Endothelial cell of umbilical vein (primary cell): ENCODE results near the gene PLCG2. TPM values are rescaled to one million over a fixed set of nuclear protein-coding genes. Genes with fewer than 3 reads are reported as not detected.

Experiments used
- BruUV-seq: library from RNA; stranded (reverse); fragments of 400-500 nt; replicated peaks from 2 replicates; lab custom pipeline; 2021; lab: Mats Ljungman, UMichigan
- CTCF ChIA-PET: fragments of 300-600, 350-600 bp; sonication (Branson Sonifier 250); formaldehyde crosslinking; loops from one replicate; lab custom pipeline; 2021; ENCODE audit warnings: antibody characterized with exemption, inconsistent platforms; lab: Charles Lee
- POLR2A ChIA-PET: fragments of 300-600, 350-600 bp; sonication (Branson Sonifier 250); formaldehyde crosslinking; loops from one replicate; lab custom pipeline; 2021; ENCODE audit warnings: antibody characterized with exemption, inconsistent platforms; lab: Charles Lee
- DNase-seq: peaks from one replicate; pipeline ENCODE4 v3.0.0-alpha.2; 2011; ENCODE audit warnings: low read depth, low spot score
- FAIRE-seq: peaks from 2 replicates; lab custom pipeline; 2011; peaks lifted over from hg19 to GRCh38; lab: Jason Lieb, UNC
- H2AFZ ChIP-seq: 2 replicates; pipeline ENCODE4 v1.6.0; 2012; ENCODE audit warnings: low read depth, low read length, control low read depth, inconsistent platforms
- H3K27ac ChIP-seq: 2 replicates; pipeline ENCODE4 v1.5.1; 2011; ENCODE audit warnings: low read depth, mild to moderate bottlenecking, control low read depth, low read length, moderate library complexity; ENCODE audit not compliant: insufficient read depth
- H3K27me3 ChIP-seq, 2 experiments: 2 replicates each; pipeline versions ENCODE4 v1.6.0 to v1.6.1; 2011; ENCODE audit warnings: low read length in 2 of 2, mixed read lengths in 1 of 2; ENCODE audit not compliant: control insufficient read depth in 2 of 2, insufficient read depth in 2 of 2
- H3K36me3 ChIP-seq, 2 experiments: 2 replicates in 1 of 2; 3 replicates in 1 of 2; pipeline ENCODE4 v1.5.1; 2011; ENCODE audit warnings: low read length in 2 of 2, mild to moderate bottlenecking in 1 of 2, moderate library complexity in 1 of 2; ENCODE audit not compliant: control insufficient read depth in 2 of 2, insufficient read depth in 2 of 2; ENCODE audit errors: extremely low read depth in 1 of 2
- H3K4me1 ChIP-seq: 3 replicates; pipeline ENCODE4 v1.5.1; 2011; ENCODE audit warnings: mild to moderate bottlenecking, low read length; ENCODE audit not compliant: control insufficient read depth, insufficient read depth; ENCODE audit errors: extremely low read depth
- H3K4me2 ChIP-seq: 2 replicates; pipeline ENCODE4 v1.6.1; 2011; ENCODE audit warnings: low read length, control low read depth, mixed read lengths; ENCODE audit not compliant: insufficient read depth
- H3K4me3 ChIP-seq, 3 experiments: fragments of 200-600 bp in 1 of 3; sonication (generic), shearing (Covaris generic) in 1 of 3; replicated peaks in 1 of 3; 2 replicates each; pipeline ENCODE4 v1.5.1; 2011 to 2016; ENCODE audit warnings: control low read depth in 3 of 3, low read length in 3 of 3, mild to moderate bottlenecking in 2 of 3, inconsistent platforms in 1 of 3, low read depth in 1 of 3, moderate library complexity in 1 of 3; ENCODE audit not compliant: insufficient read depth in 1 of 3
- H3K79me2 ChIP-seq: 2 replicates; pipeline ENCODE4 v1.6.0; 2012; ENCODE audit warnings: low read length, inconsistent platforms; ENCODE audit not compliant: control insufficient read depth, insufficient read depth
- H3K9ac ChIP-seq: replicated peaks from 2 replicates; pipeline ENCODE3; 2011; ENCODE audit warnings: low read length, control low read depth; ENCODE audit not compliant: insufficient read depth; ENCODE audit errors: extremely low read depth
- H3K9me1 ChIP-seq: replicated peaks from 3 replicates; pipeline ENCODE4 v1.6.0; 2011; ENCODE audit warnings: mild to moderate bottlenecking, low read length; ENCODE audit not compliant: control insufficient read depth, insufficient read depth; ENCODE audit errors: extremely low read depth
- H3K9me3 ChIP-seq: replicated peaks from 2 replicates; pipeline ENCODE4 v1.5.1; 2012; ENCODE audit warnings: low read length, inconsistent platforms; ENCODE audit not compliant: control insufficient read depth, insufficient read depth
- H4K20me1 ChIP-seq: replicated peaks from 2 replicates; pipeline ENCODE3; 2011; ENCODE audit warnings: mild to moderate bottlenecking, low read length; ENCODE audit not compliant: control insufficient read depth, insufficient read depth; ENCODE audit errors: extremely low read depth
- CTCF ChIP-seq, 2 donors: IDR thresholded peaks; 1 replicate in 1 of 2; 2 replicates in 1 of 2; pipeline ENCODE4 v1.5.1; 2011; ENCODE audit warnings: low read length in 2 of 2, mild to moderate bottlenecking in 2 of 2, moderate library complexity in 2 of 2, control low read depth in 1 of 2, inconsistent platforms in 1 of 2, low read depth in 1 of 2; ENCODE audit not compliant: insufficient read depth in 1 of 2; ENCODE audit errors: extremely low read depth in 1 of 2
- EZH2 ChIP-seq: IDR thresholded peaks from 2 replicates; pipeline ENCODE4 v1.6.1; 2012; ENCODE audit warnings: borderline replicate concordance, low read depth, mild to moderate bottlenecking, moderate library complexity, low read length, inconsistent platforms; ENCODE audit not compliant: severe bottlenecking
- FOS ChIP-seq: IDR thresholded peaks from 2 replicates; pipeline ENCODE4 v1.6.1; 2011; ENCODE audit warnings: mild to moderate bottlenecking, low read length, moderate library complexity, borderline replicate concordance; ENCODE audit not compliant: insufficient read depth
- GATA2 ChIP-seq: IDR thresholded peaks from 2 replicates; pipeline ENCODE4 v1.7.0; 2011; ENCODE audit warnings: low read depth, mild to moderate bottlenecking, moderate library complexity, mixed read lengths, low read length; ENCODE audit not compliant: insufficient read length, insufficient read depth
- JUN ChIP-seq: IDR thresholded peaks from 2 replicates; pipeline ENCODE4 v1.6.1; 2011; ENCODE audit warnings: borderline replicate concordance, low read depth; ENCODE audit not compliant: insufficient read length, insufficient read depth
- MAX ChIP-seq: IDR thresholded peaks from 2 replicates; pipeline ENCODE4 v1.6.1; 2011; ENCODE audit not compliant: insufficient read depth, insufficient read length
- MYC ChIP-seq: IDR thresholded peaks from one replicate; pipeline ENCODE4 v1.6.1; 2011; ENCODE audit warnings: mild to moderate bottlenecking, low read depth, low read length
- POLR2A ChIP-seq: IDR thresholded peaks from 2 replicates; pipeline ENCODE4 v1.6.1; 2012; ENCODE audit warnings: low read depth, mild to moderate bottlenecking, control low read depth, low read length
- POLR2AphosphoS5 ChIP-seq: IDR thresholded peaks from 2 replicates; pipeline ENCODE4 v1.6.1; 2012; ENCODE audit warnings: low read depth, mild to moderate bottlenecking, control low read depth, low read length, moderate library complexity; ENCODE audit not compliant: insufficient read depth
- dilution Hi-C: fragments of 300-500 bp; cut with MboI; formaldehyde crosslinking; loops from one replicate; pipeline ENCODE4 v1.15.0; 2019; ENCODE audit warnings: low sequenced_read_pairs; ENCODE audit not compliant: extremely low pct_ligation_motif_present
- intact Hi-C: fragments of 100-400 bp; cut with micrococcal nuclease; formaldehyde crosslinking; loops from one replicate; pipeline ENCODE4 v1.10.0; 2022
- polyA plus RNA-seq, 4 experiments: library from polyadenylated mRNA; depleted of rRNA in 3 of 4; stranded (reverse) in 3 of 4; unstranded in 1 of 4; fragments of >200 nt; gene quantifications; 2 replicates each; pipeline versions ENCODE4 v1.2.1 to v1.2.3, GENCODE V29; 2011 to 2012; ENCODE audit warnings: missing spikeins in 1 of 4
- total RNA-seq: library from RNA; stranded (reverse); gene quantifications from 2 replicates; pipeline ENCODE4 v1.2.3, GENCODE V29; 2021

Gene PLCG2
- total and polyA plus RNA-seq, 2 donors (not counting 3 experiments of a cell fraction or from before 2014, with no cell fraction given), result 10.8 to 13.6 TPM

GRCh38 chr16:81784072-81784795, 5.1 kb downstream of the PLCG2 start:
- FAIRE-seq, result no peak
- no peak overlapping the region for H3K4me3 ChIP-seq
- dilution Hi-C loops (no loop called here), intact Hi-C loops (no loop called here)
- H4K20me1 ChIP-seq, result no peaks in the 10 kb centered on the region
- no peak for TF ChIP-seq MYC
- H3K79me2 ChIP-seq, result no peaks in the 10 kb centered on the region
- no peaks in the 10 kb centered on the region for H3K9me3 ChIP-seq
- peaks cover 5% of the 10 kb centered on the region in 2 experiments for H3K27me3 ChIP-seq
- ChIA-PET POLR2A (no interaction called here), CTCF (interaction anchor here (3.0 kb wide), 1 partner anchor 89 kb away, joined by 8 read pairs; no protein-coding TSS in a partner anchor)
- no peak overlapping the region for H3K9ac ChIP-seq
- no peak for DNase-seq
- no peaks in the 10 kb centered on the region for H3K9me1 ChIP-seq
- H3K4me2 ChIP-seq, result no peak overlapping the region
- no peak overlapping the region for H2AFZ ChIP-seq
- no peaks in the 10 kb centered on the region for H3K36me3 ChIP-seq
- H3K4me1 ChIP-seq, result peaks cover 2% of the 10 kb centered on the region
- no TSS peak for BruUV-seq
- H3K27ac ChIP-seq, result no peak overlapping the region

GRCh38 chr16:81785138-81785924, 6.2 kb downstream of the PLCG2 start:
- no peak for TF ChIP-seq JUN
- TF ChIP-seq MYC, result no peak
- no peak for TF ChIP-seq POLR2AphosphoS5
- no peak for TF ChIP-seq EZH2
- no peak for TF ChIP-seq FOS
- no peak for TF ChIP-seq POLR2A
- no peak for TF ChIP-seq CTCF (IDR thresholded peaks at IDR 0.05; ENCODE audit: extremely low read depth in 1 of 2, insufficient read depth in 1 of 2, low read depth in 1 of 2, low read length in 2 of 2)
- no peak for TF ChIP-seq MAX
- TF ChIP-seq GATA2, result no peak
- DNase-seq, result no peak
- no peak overlapping the region for H3K4me2 ChIP-seq
- no peaks in the 10 kb centered on the region for H3K9me1 ChIP-seq
- H3K36me3 ChIP-seq, result no peaks in the 10 kb centered on the region
- no peaks in the 10 kb centered on the region for H3K79me2 ChIP-seq
- H4K20me1 ChIP-seq, result no peaks in the 10 kb centered on the region
- H3K27me3 ChIP-seq, result peaks cover 2 to 3% of the 10 kb centered on the region in 2 experiments
- H3K9ac ChIP-seq, result no peak overlapping the region
- intact Hi-C loops, result no loop called here
- no TSS peak for BruUV-seq
- no peak overlapping the region for H3K27ac ChIP-seq
- POLR2A ChIA-PET, result no interaction called here
- H3K9me3 ChIP-seq, result no peaks in the 10 kb centered on the region
- H3K4me3 ChIP-seq, result no peak overlapping the region
- H2AFZ ChIP-seq, result no peak overlapping the region
- no peaks in the 10 kb centered on the region for H3K4me1 ChIP-seq
- CTCF ChIA-PET, result interaction anchor here (3.0 kb wide), 1 partner anchor 88 kb away, joined by 8 read pairs; no protein-coding TSS in a partner anchor
- dilution Hi-C loops, result no loop called here
- FAIRE-seq, result no peak
